ENCODE data around the gene ST8SIA6. TPM values are rescaled to one million over a fixed set of nuclear protein-coding genes. Genes with fewer than 3 reads are reported as not detected.

The ST8SIA6 gene
- total RNA-seq, 1 donor from 2014 or later, result 0.52 TPM

DNA sequence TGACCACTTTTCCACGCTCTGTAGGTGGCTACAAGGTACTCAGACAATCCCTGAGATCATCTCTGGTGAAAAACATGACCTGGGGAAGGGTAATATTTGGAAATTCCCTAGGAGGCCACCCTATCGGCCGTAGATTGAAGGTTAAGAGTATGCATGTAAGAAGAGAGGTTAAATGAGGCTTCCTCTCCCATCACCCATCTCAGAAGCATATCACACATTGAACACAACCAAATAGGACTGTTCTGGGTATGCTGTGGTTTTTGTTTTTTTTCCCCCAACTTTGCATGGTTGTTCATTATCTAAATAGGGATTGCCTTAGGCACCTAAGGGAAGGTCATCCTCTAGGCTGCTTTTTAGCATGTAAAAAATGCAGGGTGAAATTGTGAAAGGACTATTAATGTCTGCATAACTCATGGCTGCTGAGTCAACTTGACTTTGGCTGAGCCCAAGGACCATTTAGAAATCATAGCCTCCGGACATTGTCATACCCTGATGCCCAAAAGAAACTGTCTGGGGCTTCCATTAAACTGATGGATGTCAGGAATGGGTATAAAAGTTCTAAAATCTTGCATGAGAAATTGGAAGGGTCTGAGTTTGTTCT is 24.7 kb upstream of the ST8SIA6 start:
- Histone ChIP-seq H3K27me3 (ENCODE audit: control insufficient read depth in 3 of 3, insufficient read depth in 3 of 3, low read length in 3 of 3) (peaks cover 0 to 6% (median 0%) of the 10 kb centered on the region in 3 donors), H3K9me3 (ENCODE audit: control insufficient read depth in 3 of 3, low read length in 3 of 3) (peaks cover 0 to 4% (median 0%) of the 10 kb centered on the region in 3 donors), H3K27ac (ENCODE audit: low read depth, low read length) (no peak overlapping the region), H3K36me3 (ENCODE audit: control insufficient read depth in 3 of 3, insufficient read depth in 3 of 3, low read length in 3 of 3) (no peaks in the 10 kb centered on the region), H3K9ac (ENCODE audit: low read depth in 1 of 3, low read length in 3 of 3) (no peak overlapping the region), H3K4me1 (ENCODE audit: control insufficient read depth in 3 of 3, insufficient read depth in 3 of 3, low read length in 3 of 3) (no peaks in the 10 kb centered on the region), H3K4me3 (ENCODE audit: low read length in 3 of 3) (no peak overlapping the region)

GRCh38 chr10:17476073-17476472 is 21.7 kb upstream of the ST8SIA6 start:
- no peak overlapping the region for H3K9ac ChIP-seq (ENCODE audit: low read depth in 1 of 3, low read length in 3 of 3)
- H3K4me1 ChIP-seq (ENCODE audit: control insufficient read depth in 3 of 3, insufficient read depth in 3 of 3, low read length in 3 of 3), result no peaks in the 10 kb centered on the region
- H3K4me3 ChIP-seq (ENCODE audit: low read length in 3 of 3), result no peak overlapping the region
- no peaks in the 10 kb centered on the region for H3K36me3 ChIP-seq (ENCODE audit: control insufficient read depth in 3 of 3, insufficient read depth in 3 of 3, low read length in 3 of 3)
- H3K27ac ChIP-seq (ENCODE audit: low read depth, low read length), result no peak overlapping the region
- no peaks in the 10 kb centered on the region for H3K9me3 ChIP-seq (ENCODE audit: control insufficient read depth in 3 of 3, low read length in 3 of 3)
- peaks cover 0 to 2% (median 0%) of the 10 kb centered on the region in 3 donors for H3K27me3 ChIP-seq (ENCODE audit: control insufficient read depth in 3 of 3, insufficient read depth in 3 of 3, low read length in 3 of 3)

DNA sequence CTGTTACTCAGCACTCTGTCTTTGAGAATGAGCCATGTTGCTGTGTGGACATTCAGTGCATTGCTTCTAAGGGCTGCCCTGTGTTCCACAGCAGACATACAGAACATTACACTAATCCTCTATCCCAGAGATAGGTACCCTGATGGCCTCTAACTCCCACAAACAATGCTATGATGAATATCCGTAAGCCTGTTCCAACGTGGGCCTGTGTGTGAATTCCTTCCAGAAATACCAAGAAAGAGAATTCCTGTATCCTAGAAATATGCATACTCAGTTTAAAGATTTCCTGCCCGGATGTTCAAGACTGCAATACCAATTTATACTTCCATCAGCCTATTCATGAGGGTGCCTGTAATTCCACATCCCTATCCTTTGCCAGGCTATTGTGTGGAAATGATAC is 21.3 kb upstream of the ST8SIA6 start:
- Histone ChIP-seq H3K4me3 (ENCODE audit: low read length in 3 of 3) (no peak overlapping the region), H3K36me3 (ENCODE audit: control insufficient read depth in 3 of 3, insufficient read depth in 3 of 3, low read length in 3 of 3) (no peaks in the 10 kb centered on the region), H3K27ac (ENCODE audit: low read depth, low read length) (no peak overlapping the region), H3K9me3 (ENCODE audit: control insufficient read depth in 3 of 3, low read length in 3 of 3) (no peaks in the 10 kb centered on the region), H3K9ac (ENCODE audit: low read depth in 1 of 3, low read length in 3 of 3) (no peak overlapping the region), H3K4me1 (ENCODE audit: control insufficient read depth in 3 of 3, insufficient read depth in 3 of 3, low read length in 3 of 3) (no peaks in the 10 kb centered on the region), H3K27me3 (ENCODE audit: control insufficient read depth in 3 of 3, insufficient read depth in 3 of 3, low read length in 3 of 3) (peaks cover 0 to 2% (median 0%) of the 10 kb centered on the region in 3 donors)

DNA sequence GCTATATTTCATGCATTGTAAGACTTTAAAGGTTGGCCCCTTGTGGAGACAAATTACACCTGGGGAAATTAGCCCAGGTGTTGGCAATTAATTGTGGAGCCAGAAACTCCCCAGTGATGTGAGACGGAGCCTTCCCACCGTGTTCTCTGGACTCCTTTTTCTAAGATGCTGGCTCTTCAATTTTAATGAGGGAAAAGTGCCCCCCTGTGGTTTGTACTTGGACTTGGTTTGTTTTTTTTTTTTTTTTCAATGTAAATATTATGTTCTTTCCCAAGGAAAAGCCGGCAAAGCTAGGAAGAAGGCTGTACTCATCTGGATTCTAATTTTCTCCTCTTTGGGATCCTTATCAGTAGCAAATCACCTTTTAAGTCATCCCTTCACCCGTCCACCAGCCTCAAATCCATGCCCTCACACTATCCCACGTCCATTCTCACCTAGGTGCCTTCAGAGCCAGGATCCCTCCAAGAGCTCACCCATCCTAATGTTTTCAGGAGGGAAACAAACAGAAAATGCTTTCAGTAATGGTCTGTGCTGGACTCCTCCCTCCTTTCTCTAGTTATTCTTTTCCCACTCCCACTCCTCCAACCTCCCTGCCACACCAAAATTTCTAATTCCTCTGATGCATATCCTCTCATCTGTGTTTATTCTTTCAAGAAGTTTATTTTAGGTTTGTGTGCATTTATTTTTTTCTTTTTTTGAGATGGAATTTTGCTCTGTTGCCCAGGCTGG is 20.4 kb upstream of the ST8SIA6 start:
- Histone ChIP-seq H3K36me3 (ENCODE audit: control insufficient read depth in 3 of 3, insufficient read depth in 3 of 3, low read length in 3 of 3) (no peaks in the 10 kb centered on the region), H3K27ac (ENCODE audit: low read depth, low read length) (no peak overlapping the region), H3K9me3 (ENCODE audit: control insufficient read depth in 3 of 3, low read length in 3 of 3) (no peaks in the 10 kb centered on the region), H3K4me1 (ENCODE audit: control insufficient read depth in 3 of 3, insufficient read depth in 3 of 3, low read length in 3 of 3) (no peaks in the 10 kb centered on the region), H3K4me3 (ENCODE audit: low read length in 3 of 3) (no peak overlapping the region), H3K27me3 (ENCODE audit: control insufficient read depth in 3 of 3, insufficient read depth in 3 of 3, low read length in 3 of 3) (peaks cover 0 to 2% (median 0%) of the 10 kb centered on the region in 3 donors), H3K9ac (ENCODE audit: low read depth in 1 of 3, low read length in 3 of 3) (no peak overlapping the region)

DNA sequence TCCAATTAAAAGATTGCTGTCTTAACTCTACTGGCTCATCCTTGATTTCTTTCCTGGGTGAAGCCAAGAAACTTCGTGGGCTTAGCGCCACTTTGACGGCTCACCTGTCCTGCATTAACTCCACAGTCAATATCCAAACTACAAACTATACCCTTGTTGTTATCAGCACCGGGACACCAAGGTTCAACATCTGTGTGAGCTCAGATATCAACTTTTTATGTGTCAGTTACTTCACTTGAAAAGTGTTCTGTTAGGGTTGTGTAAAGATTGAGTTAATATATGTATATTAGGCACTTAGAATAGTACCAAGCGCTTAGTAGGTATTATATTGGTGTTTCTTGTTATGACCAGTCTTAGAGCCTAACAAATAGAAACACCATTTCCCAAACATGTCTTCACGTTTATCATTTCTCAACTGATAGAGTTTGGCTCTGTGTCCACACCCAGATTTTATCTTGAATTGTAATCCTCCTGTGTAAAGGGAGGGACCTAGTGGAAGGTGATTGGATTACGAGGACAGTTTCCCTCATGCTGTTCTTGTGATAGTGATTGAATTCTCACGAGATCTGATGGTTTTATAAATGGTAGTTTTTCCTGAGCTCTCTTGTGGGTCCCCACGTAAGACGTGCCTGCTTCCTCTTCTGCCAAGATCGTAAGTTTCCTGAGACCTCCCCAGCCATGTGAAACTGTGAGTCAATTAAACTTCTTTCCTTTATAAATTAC is 19.0 kb upstream of the ST8SIA6 start:
- no peak overlapping the region for H3K9ac ChIP-seq (ENCODE audit: low read depth in 1 of 3, low read length in 3 of 3)
- H3K36me3 ChIP-seq (ENCODE audit: control insufficient read depth in 3 of 3, insufficient read depth in 3 of 3, low read length in 3 of 3), result no peaks in the 10 kb centered on the region
- H3K9me3 ChIP-seq (ENCODE audit: control insufficient read depth in 3 of 3, low read length in 3 of 3), result no peaks in the 10 kb centered on the region
- H3K27me3 ChIP-seq (ENCODE audit: control insufficient read depth in 3 of 3, insufficient read depth in 3 of 3, low read length in 3 of 3), result peaks cover 0 to 2% (median 0%) of the 10 kb centered on the region in 3 donors
- H3K27ac ChIP-seq (ENCODE audit: low read depth, low read length), result no peak overlapping the region
- H3K4me1 ChIP-seq (ENCODE audit: control insufficient read depth in 3 of 3, insufficient read depth in 3 of 3, low read length in 3 of 3), result no peaks in the 10 kb centered on the region
- no peak overlapping the region for H3K4me3 ChIP-seq (ENCODE audit: low read length in 3 of 3)

DNA sequence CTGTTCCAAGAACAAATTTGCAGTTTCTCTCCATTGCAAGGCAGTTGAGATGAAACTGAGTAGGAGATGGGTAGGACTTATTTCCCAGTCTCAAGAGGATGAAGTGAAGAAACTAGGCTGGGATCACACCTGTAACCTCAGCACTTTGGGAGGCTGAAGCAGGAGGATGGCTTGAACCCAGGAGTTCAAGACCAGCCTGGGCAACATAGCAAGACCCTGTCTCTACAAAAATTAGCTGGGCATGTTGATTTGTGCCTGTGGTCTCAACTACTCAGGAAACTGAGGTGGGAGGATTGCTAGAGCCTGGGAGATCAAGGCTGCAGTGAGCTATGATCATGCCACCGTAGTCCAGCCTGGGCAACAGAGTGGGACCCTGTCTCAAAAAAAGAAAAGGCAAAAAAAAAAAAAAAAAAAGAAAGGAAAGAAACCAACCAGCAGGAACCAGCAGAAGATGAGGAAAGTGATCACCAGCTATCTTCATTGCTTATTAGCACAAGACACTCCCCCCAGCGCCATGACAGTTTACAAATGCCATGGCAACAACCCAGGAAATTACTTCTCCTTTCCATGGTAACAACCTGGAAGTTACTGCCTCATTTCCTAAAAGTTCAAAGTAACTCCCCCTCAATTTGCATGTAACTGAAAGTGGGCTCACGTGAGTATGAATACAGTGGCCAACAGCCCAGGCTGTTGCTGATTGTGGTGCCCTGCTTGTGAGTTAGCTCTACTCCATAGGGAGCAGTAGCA is 18.3 kb upstream of the ST8SIA6 start:
- no peaks in the 10 kb centered on the region for H3K36me3 ChIP-seq (ENCODE audit: control insufficient read depth in 3 of 3, insufficient read depth in 3 of 3, low read length in 3 of 3)
- H3K4me3 ChIP-seq (ENCODE audit: low read length in 3 of 3), result no peak overlapping the region
- no peaks in the 10 kb centered on the region for H3K4me1 ChIP-seq (ENCODE audit: control insufficient read depth in 3 of 3, insufficient read depth in 3 of 3, low read length in 3 of 3)
- peaks cover 0 to 2% (median 0%) of the 10 kb centered on the region in 3 donors for H3K27me3 ChIP-seq (ENCODE audit: control insufficient read depth in 3 of 3, insufficient read depth in 3 of 3, low read length in 3 of 3)
- no peak overlapping the region for H3K9ac ChIP-seq (ENCODE audit: low read depth in 1 of 3, low read length in 3 of 3)
- H3K9me3 ChIP-seq (ENCODE audit: control insufficient read depth in 3 of 3, low read length in 3 of 3), result no peaks in the 10 kb centered on the region
- no peak overlapping the region for H3K27ac ChIP-seq (ENCODE audit: low read depth, low read length)

DNA sequence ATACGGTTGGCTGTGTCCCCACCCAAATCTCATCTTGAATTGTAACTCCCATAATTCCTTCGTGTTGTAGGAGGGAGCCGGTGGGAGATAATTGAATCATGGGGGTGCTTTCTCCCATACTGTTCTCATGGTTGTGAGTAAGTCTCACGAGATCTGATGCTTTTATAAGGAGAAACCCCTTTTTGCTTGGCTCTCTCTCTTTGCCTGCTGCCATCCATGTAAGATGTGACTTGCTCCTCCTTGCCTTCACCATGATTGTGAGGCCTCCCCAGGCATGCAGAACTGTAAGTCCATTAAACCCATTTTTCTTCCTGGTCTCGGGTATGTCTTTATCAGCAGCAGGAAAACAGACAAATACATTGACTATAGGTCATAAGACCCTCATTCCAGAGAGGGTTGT is 15.9 kb upstream of the ST8SIA6 start:
- H3K27ac ChIP-seq (ENCODE audit: low read depth, low read length), result no peak overlapping the region
- H3K9ac ChIP-seq (ENCODE audit: low read depth in 1 of 3, low read length in 3 of 3), result no peak overlapping the region
- H3K4me1 ChIP-seq (ENCODE audit: control insufficient read depth in 3 of 3, insufficient read depth in 3 of 3, low read length in 3 of 3), result no peaks in the 10 kb centered on the region
- no peaks in the 10 kb centered on the region for H3K9me3 ChIP-seq (ENCODE audit: control insufficient read depth in 3 of 3, low read length in 3 of 3)
- H3K27me3 ChIP-seq (ENCODE audit: control insufficient read depth in 3 of 3, insufficient read depth in 3 of 3, low read length in 3 of 3), result no peaks in the 10 kb centered on the region
- no peaks in the 10 kb centered on the region for H3K36me3 ChIP-seq (ENCODE audit: control insufficient read depth in 3 of 3, insufficient read depth in 3 of 3, low read length in 3 of 3)
- H3K4me3 ChIP-seq (ENCODE audit: low read length in 3 of 3), result no peak overlapping the region

DNA sequence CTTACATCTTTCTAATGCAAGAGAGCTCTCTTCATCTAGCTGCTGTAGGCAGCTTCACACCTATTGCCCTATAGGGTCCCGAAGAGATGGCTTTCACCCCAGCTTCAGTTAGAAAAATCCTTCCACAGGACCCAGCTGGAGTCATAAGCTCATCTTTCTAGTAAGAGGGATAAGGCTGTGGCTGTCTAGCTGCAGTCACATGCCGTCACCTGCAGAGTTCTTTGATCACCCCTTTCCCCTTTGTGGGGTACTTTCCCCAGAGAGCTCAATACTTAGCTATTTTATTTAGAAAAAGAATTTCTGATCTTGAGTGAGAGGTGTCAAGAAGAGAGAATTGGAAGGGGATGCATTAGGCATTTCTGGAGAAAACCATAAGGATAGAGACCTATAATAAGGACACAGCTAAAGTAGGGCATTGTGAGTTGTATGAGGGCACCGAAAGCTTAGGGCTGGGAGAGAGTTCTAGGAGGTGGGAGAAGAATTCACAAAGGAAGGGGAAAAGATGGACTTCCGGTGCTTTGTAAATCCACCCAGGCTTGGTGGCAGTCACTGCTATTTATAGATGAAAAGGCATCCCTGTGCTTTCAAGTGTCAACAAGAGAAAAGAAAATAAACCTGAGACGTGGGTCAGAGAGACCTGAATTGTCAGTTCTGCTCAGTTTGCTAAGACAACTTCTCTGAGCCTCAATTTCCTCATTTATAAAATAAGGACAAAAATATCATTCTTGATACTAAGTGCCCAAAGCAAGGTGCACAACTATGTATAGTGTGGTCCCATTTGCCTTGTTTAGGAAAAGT is 11.1 kb upstream of the ST8SIA6 start:
- H3K4me1 ChIP-seq (ENCODE audit: control insufficient read depth in 3 of 3, insufficient read depth in 3 of 3, low read length in 3 of 3), result no peaks in the 10 kb centered on the region
- no peaks in the 10 kb centered on the region for H3K9me3 ChIP-seq (ENCODE audit: control insufficient read depth in 3 of 3, low read length in 3 of 3)
- no peaks in the 10 kb centered on the region for H3K36me3 ChIP-seq (ENCODE audit: control insufficient read depth in 3 of 3, insufficient read depth in 3 of 3, low read length in 3 of 3)
- H3K27ac ChIP-seq (ENCODE audit: low read depth, low read length), result no peak overlapping the region
- H3K4me3 ChIP-seq (ENCODE audit: low read length in 3 of 3), result no peak overlapping the region
- peaks cover 0 to 3% (median 0%) of the 10 kb centered on the region in 3 donors for H3K27me3 ChIP-seq (ENCODE audit: control insufficient read depth in 3 of 3, insufficient read depth in 3 of 3, low read length in 3 of 3)
- H3K9ac ChIP-seq (ENCODE audit: low read depth in 1 of 3, low read length in 3 of 3), result no peak overlapping the region

GRCh38 chr10:17464545-17464944 is 10.2 kb upstream of the ST8SIA6 start:
- Histone ChIP-seq H3K27ac (ENCODE audit: low read depth, low read length) (no peak overlapping the region), H3K4me1 (ENCODE audit: control insufficient read depth in 3 of 3, insufficient read depth in 3 of 3, low read length in 3 of 3) (no peaks in the 10 kb centered on the region), H3K36me3 (ENCODE audit: control insufficient read depth in 3 of 3, insufficient read depth in 3 of 3, low read length in 3 of 3) (no peaks in the 10 kb centered on the region), H3K9me3 (ENCODE audit: control insufficient read depth in 3 of 3, low read length in 3 of 3) (no peaks in the 10 kb centered on the region), H3K27me3 (ENCODE audit: control insufficient read depth in 3 of 3, insufficient read depth in 3 of 3, low read length in 3 of 3) (peaks cover 0 to 3% (median 0%) of the 10 kb centered on the region in 3 donors), H3K4me3 (ENCODE audit: low read length in 3 of 3) (no peak overlapping the region), H3K9ac (ENCODE audit: low read depth in 1 of 3, low read length in 3 of 3) (no peak overlapping the region)

Data from skeletal muscle tissue (tissue), 4 donors.